Measurements from ENCODE around the gene ARHGAP6.
"Not testable (repeated sequence)": the region's sequence is repeated elsewhere in the genome, so short reads cannot be mapped to it uniquely, and the experiment has no call there.

DNA sequence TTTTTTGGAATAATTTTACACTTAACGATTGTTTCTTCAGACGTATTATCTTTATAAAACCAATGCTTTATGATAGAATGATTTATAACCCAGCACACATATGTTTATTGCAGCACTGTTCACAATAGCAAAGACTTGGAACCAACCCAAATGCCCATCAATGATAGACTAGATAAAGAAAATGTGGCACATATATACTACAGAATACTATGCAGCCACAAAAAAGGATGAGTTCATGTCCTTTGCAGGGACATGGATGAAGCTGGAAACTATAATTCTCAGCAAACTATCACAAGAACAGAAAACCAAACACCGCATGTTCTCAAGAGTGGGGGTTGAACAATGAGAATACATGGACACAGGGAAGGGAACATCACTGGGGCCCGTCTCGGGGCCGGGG, 542.6 kb downstream of the ARHGAP6 start:
- TF ChIP-seq POLR2AphosphoS5 (IDR thresholded peaks at IDR 0.05; ENCODE audit: borderline replicate concordance, low read depth, low read length); EZH2 (IDR thresholded peaks at IDR 0.05); FOXP2 (optimal IDR thresholded peaks at IDR 0.05; ENCODE audit: control extremely low read depth, extremely low read length, insufficient read depth): not testable (repeated sequence)

All from SK-N-MC (cell line).